ENCODE results near the gene FAM120B.

GRCh38 chr6:170375661-170376060 is 69.1 kb downstream of the FAM120B start:
- TF ChIP-seq CTCF (IDR thresholded peaks at IDR 0.05; ENCODE audit: borderline replicate concordance, extremely low read depth, low read length, poor library complexity, severe bottlenecking) (no peak), EZH2 (IDR thresholded peaks at IDR 0.05; ENCODE audit: borderline replicate concordance, low read depth, low read length, severe bottlenecking) (no peak)
